Ovary (tissue), 9 donors: ENCODE measurements around the gene ZBTB34. TPM values are rescaled to one million over a fixed set of nuclear protein-coding genes. Genes with fewer than 3 reads are reported as not detected.

Experiments
- DNase-seq, 5 donors: peaks; one replicate each; pipeline ENCODE4 v3.0.0-alpha.2; 2019 to 2020
- H3K27ac ChIP-seq, 2 donors: fragments of 200-600 bp; one replicate each; pipeline versions ENCODE4 v1.5.1 to v1.8.0; 2019 to 2022
- H3K27me3 ChIP-seq: fragments of 200-600 bp; one replicate; pipeline ENCODE4 v1.8.0; 2022
- H3K36me3 ChIP-seq: fragments of 200-600 bp; sonication (generic); one replicate; pipeline ENCODE4 v1.5.1; 2019
- H3K4me1 ChIP-seq: one replicate; pipeline ENCODE4 v1.8.1; 2013; ENCODE audit warnings: mild to moderate bottlenecking, moderate library complexity; ENCODE audit not compliant: insufficient read depth
- H3K4me3 ChIP-seq: fragments of 200-600 bp; sonication (generic); one replicate; pipeline ENCODE4 v1.5.1; 2017
- H3K9me3 ChIP-seq, 2 donors: fragments of 200-600 bp in 1 of 2; sonication (generic) in 1 of 2; one replicate each; pipeline versions ENCODE4 v1.5.1 to v1.8.1; 2013 to 2019; ENCODE audit warnings: mild to moderate bottlenecking in 1 of 2, moderate library complexity in 1 of 2
- EP300 ChIP-seq: sonication (generic); formaldehyde crosslinking; IDR thresholded peaks from one replicate; pipeline ENCODE4 v1.6.1; 2017; ENCODE audit warnings: antibody characterized with exemption
- POLR2A ChIP-seq: fragments of 450-650 bp; IDR thresholded peaks from one replicate; pipeline ENCODE4 v1.6.1; 2017; ENCODE audit warnings: antibody characterized with exemption, mild to moderate bottlenecking, moderate library complexity
- WGBS, 3 donors: extraction: QIAGEN DNeasy Blood & Tissue Kit in 1 of 3; methylation state at CpG; one replicate each; pipeline versions ENCODE4 v1.1.5 to v1.1.7; 2013 to 2017; 5-methylcytosine and 5-hydroxymethylcytosine counted together
- intact Hi-C, 4 donors: fragments of 100-400 bp; cut with DNase I; formaldehyde crosslinking; loops; one replicate each; pipeline versions ENCODE4 v1.11.0 to v1.15.1; 2022 to 2023
- polyA plus RNA-seq, 2 donors: library from polyadenylated mRNA; stranded (reverse); fragments of 200-250 nt in 1 of 2; fragments of 350-450 nt in 1 of 2; fragmentation: Illumina TruSeq in 1 of 2; extraction: RNeasy Lipid Tissue Mini Kit (QIAGEN cat#74804) in 1 of 2; gene quantifications; one replicate each; pipeline ENCODE4 v1.2.3, GENCODE V29; 2013 to 2014
- total RNA-seq, 7 donors: library from RNA; depleted of rRNA in 2 of 7; stranded (reverse); fragments of >200 nt in 2 of 7; fragmentation: NEBNext Ultra II Directional in 3 of 7; extraction: Animal tissue kit (Norgen Biotek cat#: 25700) in 3 of 7; gene quantifications; one replicate each; pipeline versions ENCODE4 v1.1.0 to v1.2.4, GENCODE V29; 2016 to 2023
- TF ChIP-seq, protein P1 (sequence below), 3 donors: fragments of 450-650 bp in 2 of 3; fragments of 200-600 bp in 1 of 3; IDR thresholded peaks; one replicate each; pipeline versions ENCODE4 v1.5.1 to v1.8.0; 2016 to 2022; ENCODE audit warnings: antibody characterized with exemption in 3 of 3, mild to moderate bottlenecking in 1 of 3
- donor health status: DM: no; HTN: no; CAD: no; lungs with moderate emphysema.
- donor health status: DM: no; HTN: no; CAD: no.
- donor health status: Bipolar disorder and iron deficiency.
- donor health status: DM: yes; HTN: yes; CAD: no.
- donor health status: DM: no; HTN: no; CAD: no.
- donor health status: DM: yes; HTN: yes; CAD: no.

ZBTB34 gene
- total and polyA plus RNA-seq, 9 donors = 3.4 to 10.0 (median 8.7) TPM

DNA sequence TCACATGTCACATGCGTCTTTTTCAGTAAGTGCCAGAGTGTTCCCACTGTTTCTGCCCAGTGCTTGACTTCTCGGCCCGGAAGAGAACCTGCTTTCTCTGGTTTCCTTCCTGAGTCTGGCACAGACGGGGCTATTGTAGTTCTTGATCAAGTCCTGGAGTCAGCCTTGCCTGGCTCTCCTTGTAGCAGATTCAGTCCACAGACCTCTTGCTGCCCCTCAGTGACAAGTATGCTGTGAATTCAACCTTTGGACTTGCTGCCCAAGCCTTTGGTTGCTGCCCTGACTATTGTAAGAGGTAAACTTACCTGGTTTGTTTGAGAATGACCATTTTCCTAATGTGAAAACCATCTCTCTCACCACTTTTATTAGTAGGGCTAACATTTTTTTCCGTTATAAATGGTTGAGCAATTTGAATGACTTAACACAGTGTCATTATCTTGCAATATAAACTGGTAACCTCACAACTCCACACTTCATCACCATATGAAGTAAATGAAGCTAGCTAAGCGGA lies 24.7 kb downstream of the ZBTB34 start:
- Histone ChIP-seq H3K9me3 (no peaks in the 10 kb centered on the region), H3K36me3 (no peaks in the 10 kb centered on the region), H3K27ac (no peak overlapping the region), H3K4me1 (no peaks in the 10 kb centered on the region), H3K27me3 (no peaks in the 10 kb centered on the region), H3K4me3 (no peak overlapping the region)
- no peak for TF ChIP-seq EP300
- TF ChIP-seq, protein P1, sequence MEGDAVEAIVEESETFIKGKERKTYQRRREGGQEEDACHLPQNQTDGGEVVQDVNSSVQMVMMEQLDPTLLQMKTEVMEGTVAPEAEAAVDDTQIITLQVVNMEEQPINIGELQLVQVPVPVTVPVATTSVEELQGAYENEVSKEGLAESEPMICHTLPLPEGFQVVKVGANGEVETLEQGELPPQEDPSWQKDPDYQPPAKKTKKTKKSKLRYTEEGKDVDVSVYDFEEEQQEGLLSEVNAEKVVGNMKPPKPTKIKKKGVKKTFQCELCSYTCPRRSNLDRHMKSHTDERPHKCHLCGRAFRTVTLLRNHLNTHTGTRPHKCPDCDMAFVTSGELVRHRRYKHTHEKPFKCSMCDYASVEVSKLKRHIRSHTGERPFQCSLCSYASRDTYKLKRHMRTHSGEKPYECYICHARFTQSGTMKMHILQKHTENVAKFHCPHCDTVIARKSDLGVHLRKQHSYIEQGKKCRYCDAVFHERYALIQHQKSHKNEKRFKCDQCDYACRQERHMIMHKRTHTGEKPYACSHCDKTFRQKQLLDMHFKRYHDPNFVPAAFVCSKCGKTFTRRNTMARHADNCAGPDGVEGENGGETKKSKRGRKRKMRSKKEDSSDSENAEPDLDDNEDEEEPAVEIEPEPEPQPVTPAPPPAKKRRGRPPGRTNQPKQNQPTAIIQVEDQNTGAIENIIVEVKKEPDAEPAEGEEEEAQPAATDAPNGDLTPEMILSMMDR (IDR thresholded peaks at IDR 0.05) = no peak
- TF ChIP-seq POLR2A = no peak
- intact Hi-C loops = no loop called here
- DNase-seq = no peak
- WGBS, 3 donors = 87 to 94% (median 88%) methylated on average over 6 of the region's 6 CpGs

DNA sequence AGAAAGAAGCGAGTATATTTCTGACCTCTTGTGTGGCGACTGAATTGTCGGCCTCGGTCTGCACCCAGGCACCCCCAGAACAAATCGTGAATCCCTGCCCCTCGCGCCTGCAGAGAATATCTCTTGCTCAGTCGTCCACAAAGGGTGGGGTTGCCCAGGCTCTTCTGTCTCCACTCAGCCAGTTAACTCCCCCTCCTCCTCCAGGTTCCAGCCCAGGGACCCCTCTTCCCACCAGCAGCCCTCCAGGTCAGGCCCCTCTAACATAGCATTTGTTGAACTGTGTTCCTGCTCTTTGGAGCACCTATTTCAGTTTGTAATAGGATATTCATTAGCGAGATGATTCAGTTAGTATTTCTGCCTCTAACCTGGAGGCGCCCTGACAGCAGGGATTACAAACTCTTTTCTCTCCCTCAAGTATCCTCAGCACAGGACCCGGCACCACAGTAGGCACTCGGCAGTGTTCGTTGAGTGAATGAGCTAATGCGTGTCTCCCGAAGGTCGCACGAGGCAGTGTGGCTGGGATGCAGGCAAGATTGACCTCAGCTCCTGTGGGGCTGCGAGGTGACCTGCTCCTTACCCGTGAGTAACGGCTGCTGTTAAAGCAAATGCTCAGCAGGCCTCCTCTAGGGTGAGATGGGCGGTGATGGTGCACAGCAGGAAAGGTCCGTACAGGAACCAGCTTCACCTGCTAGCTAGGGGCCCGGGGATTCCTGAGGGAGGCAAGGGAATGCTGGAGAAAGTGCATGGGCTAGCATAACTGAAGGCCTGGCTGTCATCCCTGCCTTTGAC lies 25.8 kb downstream of the ZBTB34 start:
- intact Hi-C loops = no loop called here
- Histone ChIP-seq H3K27me3 (no peaks in the 10 kb centered on the region), H3K27ac (no peak overlapping the region), H3K36me3 (no peaks in the 10 kb centered on the region), H3K4me1 (no peaks in the 10 kb centered on the region), H3K9me3 (no peaks in the 10 kb centered on the region), H3K4me3 (no peak overlapping the region)
- TF ChIP-seq, protein P1 (IDR thresholded peaks at IDR 0.05) = no peak
- TF ChIP-seq EP300 (no peak), POLR2A (no peak)
- 63 to 64% (median 64%) methylated on average over 23 of the region's 23 CpGs for WGBS, 3 donors
- no peak for DNase-seq

DNA sequence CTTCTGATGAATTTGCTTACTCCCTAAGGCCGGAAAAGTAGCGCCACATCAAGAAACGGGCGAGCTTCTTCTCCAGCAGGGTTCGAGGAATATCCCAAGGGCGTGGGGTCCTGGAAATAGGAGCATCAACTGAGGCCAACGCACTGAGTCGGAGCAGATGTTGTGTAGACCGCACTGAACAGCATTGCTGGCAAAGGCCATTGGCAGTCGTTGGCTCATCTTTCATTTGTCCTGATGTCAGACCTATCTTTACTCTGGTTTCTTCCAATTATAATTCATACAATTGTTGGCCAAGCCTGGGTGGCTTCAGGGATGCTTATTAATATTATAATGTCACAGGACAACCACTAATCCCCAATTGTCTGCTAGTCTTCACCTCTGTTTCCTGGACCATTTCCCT lies 26.5 kb downstream of the ZBTB34 start:
- 87 to 95% (median 89%) methylated on average over 10 of the region's 10 CpGs for WGBS, 3 donors
- Histone ChIP-seq H3K27ac (no peak overlapping the region), H3K36me3 (no peaks in the 10 kb centered on the region), H3K4me1 (no peaks in the 10 kb centered on the region), H3K9me3 (no peaks in the 10 kb centered on the region), H3K4me3 (no peak overlapping the region), H3K27me3 (no peaks in the 10 kb centered on the region)
- intact Hi-C loops = no loop called here
- TF ChIP-seq EP300 = no peak
- TF ChIP-seq, protein P1 (IDR thresholded peaks at IDR 0.05) = no peak
- TF ChIP-seq POLR2A = no peak
- no peak for DNase-seq

DNA sequence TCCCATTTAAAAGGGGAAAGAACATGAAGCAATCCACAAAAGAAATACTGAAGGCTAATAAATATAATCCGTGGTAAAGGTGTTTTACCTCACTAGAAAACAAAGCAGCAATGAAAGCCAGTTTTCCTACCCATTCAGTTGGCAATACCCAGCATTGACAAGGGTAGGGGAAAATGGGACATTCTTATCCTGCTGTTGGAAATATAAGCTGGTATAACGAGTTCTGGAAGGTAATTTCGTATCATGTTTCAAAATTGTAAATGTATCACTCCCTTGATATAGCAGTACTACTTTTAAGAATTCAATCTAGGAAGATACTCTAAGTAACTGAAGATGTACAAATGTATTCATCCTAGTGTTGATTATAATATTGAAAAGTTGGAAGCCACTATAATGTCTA lies 31.2 kb downstream of the ZBTB34 start:
- DNase-seq = no peak
- no peaks in the 10 kb centered on the region for H3K36me3 ChIP-seq
- no peaks in the 10 kb centered on the region for H3K9me3 ChIP-seq
- no peaks in the 10 kb centered on the region for H3K4me1 ChIP-seq
- no peak overlapping the region for H3K4me3 ChIP-seq
- intact Hi-C loops = no loop called here
- no peak overlapping the region for H3K27ac ChIP-seq
- 70 to 77% (median 72%) methylated on average over 3 of the region's 3 CpGs for WGBS, 3 donors
- no peak for TF ChIP-seq POLR2A
- TF ChIP-seq, protein P1 (IDR thresholded peaks at IDR 0.05) = no peak
- TF ChIP-seq EP300 = no peak
- no peaks in the 10 kb centered on the region for H3K27me3 ChIP-seq
